HAP-1 (cell line): Measurements from ENCODE around the gene SNX30.

Source experiments
- DNase-seq, 2 experiments: peaks; one replicate each; pipeline ENCODE4 v3.0.0-alpha.2; 2016 to 2020; ENCODE audit warnings: low spot score in 2 of 2
- H3K27me3 ChIP-seq: fragments of 250-450 bp; sonication (Bioruptor Pico); 2 replicates; pipeline ENCODE4 v1.5.1; 2020; ENCODE audit warnings: low read depth, mild to moderate bottlenecking, moderate library complexity
- H3K36me3 ChIP-seq: fragments of 250-450 bp; sonication (Bioruptor Pico); replicated peaks from 2 replicates; pipeline ENCODE4 v1.5.1; 2020; ENCODE audit warnings: mild to moderate bottlenecking
- H3K4me1 ChIP-seq: fragments of 250-450 bp; sonication (Bioruptor Pico); 2 replicates; pipeline ENCODE4 v1.5.1; 2020; ENCODE audit warnings: mild to moderate bottlenecking
- H3K4me3 ChIP-seq: fragments of 250-450 bp; sonication (Bioruptor Pico); 2 replicates; pipeline ENCODE4 v1.5.1; 2020; ENCODE audit warnings: mild to moderate bottlenecking, moderate library complexity
- H3K9me3 ChIP-seq: fragments of 250-450 bp; sonication (Bioruptor Pico); 2 replicates; pipeline ENCODE4 v1.5.1; 2020; ENCODE audit warnings: mild to moderate bottlenecking, moderate library complexity
- in situ Hi-C: fragments of 300-500 bp; cut with MboI; formaldehyde crosslinking; loops from 3 replicates; pipeline ENCODE4 v1.14.3; 2020; ENCODE audit warnings: low sequenced_read_pairs, inconsistent platforms, mixed read lengths

SNX30 gene

DNA sequence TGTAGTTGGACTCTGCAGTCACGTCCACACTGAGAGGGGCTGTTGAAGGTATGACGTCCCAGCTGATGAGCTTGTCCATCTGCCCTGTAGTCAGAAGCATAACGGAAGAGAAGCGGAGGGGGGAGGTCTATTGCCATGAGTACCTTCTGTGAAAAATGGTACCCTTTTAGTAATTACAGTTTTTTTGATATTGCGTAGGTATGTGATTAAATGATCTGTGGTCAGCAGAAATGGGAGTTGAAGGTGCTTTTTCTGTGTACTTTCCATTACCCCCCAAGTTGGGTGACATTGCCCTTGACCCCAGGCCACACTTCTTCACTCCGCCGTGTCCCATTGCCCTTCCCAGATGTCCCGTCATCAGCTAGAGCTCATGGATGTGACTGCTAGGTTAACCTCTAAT is 45.9 kb downstream of the SNX30 start:
- Histone ChIP-seq H3K4me1 (0 out of 2 replicates have a peak, but pooled peaks cover 2% of the 10 kb centered on the region), H3K4me3 (no peak overlapping the region), H3K27me3 (no peaks in the 10 kb centered on the region), H3K9me3 (no peaks in the 10 kb centered on the region), H3K36me3 (no peaks in the 10 kb centered on the region)
- in situ Hi-C loops, result no loop called here
- no peak for DNase-seq

DNA sequence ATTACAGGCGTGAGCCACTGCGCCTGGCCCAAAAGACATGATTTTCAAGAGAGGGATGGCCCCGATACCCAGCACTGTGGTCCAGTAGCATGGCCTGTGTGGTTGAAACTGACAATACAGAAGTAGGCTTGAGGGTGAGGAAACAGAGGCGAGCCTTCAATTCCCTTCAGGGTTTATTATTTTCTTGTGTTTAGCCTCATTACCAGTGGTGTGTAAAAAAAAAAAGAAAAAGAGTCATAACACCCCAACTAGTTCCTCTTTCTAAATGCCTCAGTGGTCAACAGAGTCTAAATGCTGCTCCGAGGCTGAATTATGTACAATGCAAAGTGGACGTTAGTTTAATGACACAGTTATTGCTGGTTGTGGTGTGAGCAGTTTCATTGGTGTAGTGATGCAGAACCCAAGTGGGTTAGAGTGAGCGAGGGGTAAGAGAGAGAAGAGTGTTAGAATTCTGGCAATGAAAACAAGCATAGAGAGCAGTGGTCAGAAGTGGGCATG is 58.8 kb downstream of the SNX30 start:
- DNase-seq, result no peak
- H3K27me3 ChIP-seq, result no peaks in the 10 kb centered on the region
- no peak overlapping the region for H3K4me3 ChIP-seq
- H3K36me3 ChIP-seq, result no peaks in the 10 kb centered on the region
- H3K9me3 ChIP-seq, result no peaks in the 10 kb centered on the region
- in situ Hi-C loops, result no loop called here
- H3K4me1 ChIP-seq, result peaks cover 8% of the 10 kb centered on the region

DNA sequence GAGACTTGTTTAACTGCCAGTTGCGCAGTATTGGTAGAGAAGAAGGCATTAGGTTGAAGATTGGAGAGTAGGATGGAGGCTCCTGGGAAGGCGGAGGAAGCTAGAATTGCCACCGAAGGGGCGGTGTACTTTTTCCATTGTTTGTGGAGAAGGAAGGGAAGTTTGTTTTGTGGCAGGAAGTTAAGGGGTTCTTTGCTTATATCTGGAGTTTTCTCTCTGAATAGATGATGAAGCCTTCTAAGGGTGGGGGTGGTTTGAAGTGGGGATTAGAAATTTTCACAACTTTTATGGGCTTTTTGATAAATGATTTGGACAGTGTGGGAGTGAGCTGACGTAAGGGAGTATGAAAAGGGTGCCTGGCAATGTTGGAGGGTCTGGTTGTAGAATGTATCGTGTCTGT is 59.3 kb downstream of the SNX30 start:
- H3K9me3 ChIP-seq, result no peaks in the 10 kb centered on the region
- no peak overlapping the region for H3K4me3 ChIP-seq
- H3K4me1 ChIP-seq, result peaks cover 8% of the 10 kb centered on the region
- no peaks in the 10 kb centered on the region for H3K36me3 ChIP-seq
- in situ Hi-C loops, result no loop called here
- no peak for DNase-seq
- no peaks in the 10 kb centered on the region for H3K27me3 ChIP-seq

DNA sequence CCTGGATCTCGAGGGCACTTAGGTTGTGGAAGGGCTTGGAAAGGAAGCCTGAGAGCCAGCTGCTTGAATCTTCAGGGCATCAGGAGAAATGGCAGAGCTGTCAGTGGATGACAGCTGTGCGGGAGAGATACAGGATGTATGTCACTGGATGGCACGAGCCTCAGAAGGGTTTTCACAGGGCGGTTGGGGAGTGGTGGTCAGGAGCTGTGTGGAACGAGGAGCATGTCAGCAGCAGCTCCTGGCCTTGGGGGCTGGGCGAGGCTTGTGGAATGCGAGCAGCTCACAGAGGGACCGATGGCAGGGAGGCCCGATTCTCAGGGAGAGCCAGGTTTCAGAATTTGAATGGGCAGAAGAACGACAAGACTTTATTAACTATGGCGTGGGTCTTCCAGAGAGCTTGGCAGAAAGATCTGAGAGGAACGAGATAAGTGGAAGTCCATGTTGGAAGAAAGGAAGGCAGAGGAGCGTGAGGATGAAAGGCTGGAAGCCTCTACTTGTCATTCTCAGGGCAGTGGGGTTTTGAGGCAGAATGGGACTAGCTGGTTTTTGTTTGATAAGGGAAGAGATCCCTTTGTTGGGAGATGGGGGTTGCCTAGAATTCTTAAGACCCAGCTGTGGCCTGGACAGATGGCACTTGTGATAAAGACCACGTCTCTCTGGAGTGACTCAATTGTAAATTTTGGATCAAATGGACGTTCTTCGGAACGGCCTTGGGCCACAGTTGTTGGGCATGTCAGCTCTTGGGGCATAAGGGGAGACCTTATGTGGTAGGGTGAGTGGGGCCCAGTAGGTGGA is 60.3 kb downstream of the SNX30 start:
- no peak for DNase-seq
- in situ Hi-C loops, result no loop called here
- Histone ChIP-seq H3K4me3 (no peak overlapping the region), H3K27me3 (no peaks in the 10 kb centered on the region), H3K36me3 (no peaks in the 10 kb centered on the region), H3K9me3 (no peaks in the 10 kb centered on the region), H3K4me1 (peaks cover 8% of the 10 kb centered on the region)

- Histone ChIP-seq H3K27me3 (no peaks in the 10 kb centered on the region), H3K4me1 (peaks cover 8% of the 10 kb centered on the region), H3K9me3 (no peaks in the 10 kb centered on the region), H3K36me3 (no peaks in the 10 kb centered on the region), H3K4me3 (no peak overlapping the region)
- in situ Hi-C loops, result no loop called here
- DNase-seq, result no peak
These were observed 61.0 kb downstream of the SNX30 start for GRCh38 chr9:112811518-112811917.

DNA sequence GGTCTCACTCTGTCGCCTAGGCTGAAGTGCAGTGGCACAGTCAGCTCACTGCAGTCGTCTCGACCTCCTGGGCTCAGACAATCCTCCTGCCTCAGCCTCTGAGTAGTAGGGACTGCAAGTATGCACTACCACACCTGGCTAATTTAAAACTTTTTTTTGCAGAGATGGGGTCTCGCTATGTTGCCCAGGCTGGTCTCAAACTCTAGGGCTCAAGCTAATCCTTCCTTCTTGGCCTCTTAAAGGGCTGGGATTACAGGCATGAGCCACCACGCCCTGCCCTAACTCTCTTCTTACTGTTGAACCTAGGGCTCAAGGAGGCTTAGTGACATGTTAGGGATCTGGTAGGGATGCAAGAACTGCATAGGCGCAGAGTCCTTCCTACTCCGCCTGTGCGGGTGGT is 65.3 kb downstream of the SNX30 start:
- no peak for DNase-seq
- Histone ChIP-seq H3K4me1 (no peaks in the 10 kb centered on the region), H3K36me3 (no peaks in the 10 kb centered on the region), H3K4me3 (no peak overlapping the region), H3K9me3 (no peaks in the 10 kb centered on the region), H3K27me3 (no peaks in the 10 kb centered on the region)
- in situ Hi-C loops, result no loop called here

GRCh38 chr9:112817860-112818203 is 67.3 kb downstream of the SNX30 start:
- Histone ChIP-seq H3K4me1 (no peaks in the 10 kb centered on the region), H3K9me3 (no peaks in the 10 kb centered on the region), H3K27me3 (no peaks in the 10 kb centered on the region), H3K4me3 (no peak overlapping the region), H3K36me3 (no peaks in the 10 kb centered on the region)
- DNase-seq, result no peak
- in situ Hi-C loops, result no loop called here

DNA sequence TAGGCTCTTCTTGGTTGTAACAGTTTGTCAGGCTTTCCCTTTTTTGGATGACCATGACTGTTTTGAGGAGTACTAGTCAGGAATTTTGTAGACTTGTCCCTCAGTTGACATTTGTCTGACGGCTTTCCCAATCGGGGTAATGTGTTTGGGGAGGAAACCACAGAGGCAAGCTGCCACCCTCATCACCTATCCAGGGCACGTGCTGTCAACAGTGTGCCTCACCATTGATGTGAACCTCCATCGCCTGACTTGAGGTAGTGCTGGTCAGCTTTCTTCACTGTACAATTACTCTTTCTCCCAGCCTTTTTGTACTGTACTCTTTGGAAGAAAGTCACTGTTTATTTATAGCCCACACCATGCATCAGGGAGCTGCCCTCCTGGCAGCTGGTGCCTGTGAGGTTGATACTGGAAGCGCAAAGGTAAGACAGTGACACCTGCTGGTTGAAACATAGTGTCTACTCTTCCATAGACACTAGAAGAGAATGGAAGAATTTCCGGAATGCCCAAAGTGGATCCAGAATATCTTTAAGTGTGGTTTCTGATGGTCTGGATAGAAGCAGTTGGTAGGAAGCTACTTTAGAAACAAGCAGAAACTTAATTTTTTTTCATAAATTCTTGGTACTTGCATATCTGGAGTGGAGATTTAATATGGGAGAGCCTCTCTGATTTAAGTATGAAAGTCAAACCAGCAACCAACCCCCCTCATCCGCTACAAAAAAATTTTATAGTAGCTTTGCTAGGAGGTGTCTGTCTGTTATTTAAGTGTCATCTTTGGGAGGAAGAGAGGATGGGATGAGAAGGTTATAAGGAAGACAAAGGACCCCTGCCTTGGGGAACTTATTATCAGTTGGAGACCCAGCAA is 69.3 kb downstream of the SNX30 start:
- no peaks in the 10 kb centered on the region for H3K36me3 ChIP-seq
- in situ Hi-C loops, result no loop called here
- peak; percentile 57 to 58 for DNase-seq
- H3K4me1 ChIP-seq, result no peaks in the 10 kb centered on the region
- no peak overlapping the region for H3K4me3 ChIP-seq
- no peaks in the 10 kb centered on the region for H3K9me3 ChIP-seq
- H3K27me3 ChIP-seq, result no peaks in the 10 kb centered on the region

GRCh38 chr9:112820881-112821280 is 70.3 kb downstream of the SNX30 start:
- Histone ChIP-seq H3K4me3 (no peak overlapping the region), H3K4me1 (no peaks in the 10 kb centered on the region), H3K27me3 (no peaks in the 10 kb centered on the region), H3K9me3 (no peaks in the 10 kb centered on the region), H3K36me3 (no peaks in the 10 kb centered on the region)
- no peak for DNase-seq
- in situ Hi-C loops, result no loop called here

- H3K4me3 ChIP-seq, result no peak overlapping the region
- H3K4me1 ChIP-seq, result no peaks in the 10 kb centered on the region
- no peaks in the 10 kb centered on the region for H3K27me3 ChIP-seq
- no peak for DNase-seq
- no peaks in the 10 kb centered on the region for H3K9me3 ChIP-seq
- H3K36me3 ChIP-seq, result no peaks in the 10 kb centered on the region
- in situ Hi-C loops, result no loop called here
These were observed 72.1 kb downstream of the SNX30 start for GRCh38 chr9:112822618-112823017.

- H3K36me3 ChIP-seq, result no peaks in the 10 kb centered on the region
- H3K4me3 ChIP-seq, result no peak overlapping the region
- H3K9me3 ChIP-seq, result no peaks in the 10 kb centered on the region
- in situ Hi-C loops, result no loop called here
- DNase-seq, result no peak
- no peaks in the 10 kb centered on the region for H3K27me3 ChIP-seq
- no peaks in the 10 kb centered on the region for H3K4me1 ChIP-seq
These were observed 72.7 kb downstream of the SNX30 start for GRCh38 chr9:112823257-112823656.

DNA sequence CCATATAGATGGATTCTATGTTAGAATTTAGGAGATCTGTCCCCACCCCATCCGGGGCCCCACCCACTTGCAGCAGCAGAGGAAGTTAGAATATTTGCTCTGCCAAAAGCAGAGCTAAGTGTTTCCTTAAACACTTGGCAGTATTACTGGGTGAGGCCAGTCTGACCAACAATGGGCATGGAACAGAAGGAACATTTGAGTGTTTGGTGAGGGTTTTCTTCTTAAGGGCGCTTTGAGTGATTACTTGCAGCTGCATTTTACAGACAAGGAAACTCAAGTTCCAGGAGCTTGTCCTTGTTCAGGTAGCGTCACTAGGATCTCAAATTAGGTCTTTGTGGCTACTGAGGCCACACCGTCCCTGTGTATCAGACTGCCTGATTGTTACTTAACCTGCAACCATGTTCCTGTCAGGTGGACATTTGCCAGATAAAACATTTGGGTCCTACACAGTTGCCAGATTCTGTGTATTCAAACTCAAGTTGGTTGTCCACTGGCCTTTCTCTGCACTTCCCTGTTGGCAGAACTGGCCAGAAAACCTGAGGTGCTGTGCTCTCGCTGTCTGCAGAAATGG is 80.8 kb downstream of the SNX30 start:
- DNase-seq, result no peak
- no peaks in the 10 kb centered on the region for H3K27me3 ChIP-seq
- no peaks in the 10 kb centered on the region for H3K4me1 ChIP-seq
- no peak overlapping the region for H3K4me3 ChIP-seq
- no peaks in the 10 kb centered on the region for H3K9me3 ChIP-seq
- in situ Hi-C loops, result loop anchor here (25.0 kb wide), 1 partner anchor 744 kb away; no protein-coding TSS in a partner anchor
- H3K36me3 ChIP-seq, result 0 out of 2 replicates have a peak, but pooled peaks cover 2% of the 10 kb centered on the region

GRCh38 chr9:112831969-112832368 is 81.4 kb downstream of the SNX30 start:
- DNase-seq, result no peak
- H3K4me1 ChIP-seq, result no peaks in the 10 kb centered on the region
- in situ Hi-C loops, result loop anchor here (25.0 kb wide), 1 partner anchor 745 kb away; no protein-coding TSS in a partner anchor

GRCh38 chr9:112833081-112833480 is 82.5 kb downstream of the SNX30 start:
- Histone ChIP-seq H3K4me1 (no peaks in the 10 kb centered on the region), H3K4me3 (no peak overlapping the region), H3K9me3 (no peaks in the 10 kb centered on the region), H3K36me3 (0 out of 2 replicates have a peak, but pooled peaks cover 3% of the 10 kb centered on the region), H3K27me3 (no peaks in the 10 kb centered on the region)
- no peak for DNase-seq
- in situ Hi-C loops, result loop anchor here (25.0 kb wide), 1 partner anchor 746 kb away; no protein-coding TSS in a partner anchor

More at GRCh38 chr9:112831969-112832368, 81.4 kb downstream of the SNX30 start:
- Histone ChIP-seq H3K27me3 (no peaks in the 10 kb centered on the region), H3K4me3 (no peak overlapping the region), H3K9me3 (no peaks in the 10 kb centered on the region), H3K36me3 (0 out of 2 replicates have a peak, but pooled peaks cover 3% of the 10 kb centered on the region)
